HG02610 (cell line): ENCODE measurements around the gene CBFA2T2.

Source experiments
- ATAC-seq: cut with Tn5 transposase; IDR thresholded peaks from one replicate; pipeline ENCODE4 v1.9.1; 2021; ENCODE audit warnings: mild to moderate bottlenecking, moderate library complexity; ENCODE audit not compliant: unreplicated experiment

CBFA2T2 gene

GRCh38 chr20:33664085-33664761, 174.3 kb downstream of the CBFA2T2 start:
- ATAC-seq = no peak

- ATAC-seq = no peak
Measured at GRCh38 chr20:33664762-33665144, 174.9 kb downstream of the CBFA2T2 start.

- peak; percentile 64 for ATAC-seq
Measured at GRCh38 chr20:33666293-33667244, 176.7 kb downstream of the CBFA2T2 start, which contains the start of gene ACTL10. Gene ACTL10, plus strand, starts transcription at chr20:33666943. Its CDS starts 555 bp downstream, at chr20:33667498.

GRCh38 chr20:33667245-33667675, 177.4 kb downstream of the CBFA2T2 start:
- peak; percentile 2 for ATAC-seq

GRCh38 chr20:33667676-33668465, 178.0 kb downstream of the CBFA2T2 start:
- peak; percentile 48 for ATAC-seq

GRCh38 chr20:33668466-33669155, 178.7 kb downstream of the CBFA2T2 start:
- ATAC-seq = no peak

- no peak for ATAC-seq
Measured at GRCh38 chr20:33669224-33669623, 179.3 kb downstream of the CBFA2T2 start.

- ATAC-seq = no peak
Measured at GRCh38 chr20:33669873-33670640, 180.2 kb downstream of the CBFA2T2 start.

GRCh38 chr20:33670715-33671499, 181.0 kb downstream of the CBFA2T2 start:
- ATAC-seq = no peak

- no peak for ATAC-seq
Measured at GRCh38 chr20:33671573-33672288, 181.8 kb downstream of the CBFA2T2 start.

GRCh38 chr20:33672426-33673113, 182.7 kb downstream of the CBFA2T2 start:
- ATAC-seq = no peak

GRCh38 chr20:33673114-33673409, 183.2 kb downstream of the CBFA2T2 start:
- ATAC-seq = no peak

- no peak for ATAC-seq
Measured at GRCh38 chr20:33673410-33674293, 183.8 kb downstream of the CBFA2T2 start.

GRCh38 chr20:33674294-33675135, 184.6 kb downstream of the CBFA2T2 start, which contains the start of gene NECAB3:
Gene NECAB3, minus strand, starts transcription at chr20:33674428. Its CDS starts 76 bp downstream, at chr20:33674352.
- peak; percentile 54 for ATAC-seq

- ATAC-seq = no peak
Measured at GRCh38 chr20:33675136-33675959, 185.5 kb downstream of the CBFA2T2 start.
